BE2C (cell line): Measurements from ENCODE around the gene ISL2.

ENCODE experiments used
- DNase-seq: peaks from one replicate; pipeline ENCODE4 v3.0.0-alpha.2; 2020
- H3K27me3 ChIP-seq: fragments of 250-450 bp; sonication (Bioruptor Pico); 2 replicates; pipeline ENCODE4 v1.5.1; 2020; ENCODE audit warnings: mild to moderate bottlenecking
- H3K36me3 ChIP-seq: fragments of 250-450 bp; sonication (Bioruptor Pico); 2 replicates; pipeline ENCODE4 v1.5.1; 2020; ENCODE audit warnings: mild to moderate bottlenecking
- H3K4me1 ChIP-seq: fragments of 250-450 bp; sonication (Bioruptor Pico); 2 replicates; pipeline ENCODE4 v1.5.1; 2020
- H3K4me3 ChIP-seq: 2 replicates; pipeline ENCODE4 v1.5.1; 2011; ENCODE audit warnings: low read depth, low read length
- H3K9me3 ChIP-seq: fragments of 250-450 bp; sonication (Bioruptor Pico); 2 replicates; pipeline ENCODE4 v1.5.1; 2020
- TF ChIP-seq, protein P1 (sequence below): IDR thresholded peaks from 2 replicates; pipeline ENCODE4 v1.5.1; 2012; ENCODE audit warnings: mild to moderate bottlenecking, low read depth, low read length

The ISL2 gene

DNA sequence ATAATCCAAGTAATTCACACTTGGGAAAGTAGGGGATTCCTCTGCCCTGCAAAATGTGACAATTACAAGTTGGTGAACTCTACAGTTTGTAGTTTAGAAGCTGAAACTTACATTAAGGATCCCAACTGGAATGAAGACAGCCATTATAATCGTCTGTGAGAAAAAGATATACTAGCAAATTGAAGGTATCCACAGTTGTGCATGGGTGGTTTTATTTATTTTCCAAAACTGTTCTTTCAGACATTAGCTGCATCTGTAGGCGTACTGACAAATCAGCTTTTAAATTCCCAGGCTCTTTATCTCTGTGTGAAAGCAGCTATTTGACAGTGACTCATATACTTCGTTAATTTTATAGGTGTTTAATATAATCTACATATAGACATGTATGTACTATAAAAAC, 12.5 kb upstream of the ISL2 start:
- Histone ChIP-seq H3K36me3 (no peaks in the 10 kb centered on the region), H3K27me3 (peaks cover 56% of the 10 kb centered on the region), H3K4me3 (no peak overlapping the region), H3K4me1 (no peaks in the 10 kb centered on the region), H3K9me3 (no peaks in the 10 kb centered on the region)
- TF ChIP-seq, protein P1, sequence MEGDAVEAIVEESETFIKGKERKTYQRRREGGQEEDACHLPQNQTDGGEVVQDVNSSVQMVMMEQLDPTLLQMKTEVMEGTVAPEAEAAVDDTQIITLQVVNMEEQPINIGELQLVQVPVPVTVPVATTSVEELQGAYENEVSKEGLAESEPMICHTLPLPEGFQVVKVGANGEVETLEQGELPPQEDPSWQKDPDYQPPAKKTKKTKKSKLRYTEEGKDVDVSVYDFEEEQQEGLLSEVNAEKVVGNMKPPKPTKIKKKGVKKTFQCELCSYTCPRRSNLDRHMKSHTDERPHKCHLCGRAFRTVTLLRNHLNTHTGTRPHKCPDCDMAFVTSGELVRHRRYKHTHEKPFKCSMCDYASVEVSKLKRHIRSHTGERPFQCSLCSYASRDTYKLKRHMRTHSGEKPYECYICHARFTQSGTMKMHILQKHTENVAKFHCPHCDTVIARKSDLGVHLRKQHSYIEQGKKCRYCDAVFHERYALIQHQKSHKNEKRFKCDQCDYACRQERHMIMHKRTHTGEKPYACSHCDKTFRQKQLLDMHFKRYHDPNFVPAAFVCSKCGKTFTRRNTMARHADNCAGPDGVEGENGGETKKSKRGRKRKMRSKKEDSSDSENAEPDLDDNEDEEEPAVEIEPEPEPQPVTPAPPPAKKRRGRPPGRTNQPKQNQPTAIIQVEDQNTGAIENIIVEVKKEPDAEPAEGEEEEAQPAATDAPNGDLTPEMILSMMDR = no peak
- DNase-seq = no peak

DNA sequence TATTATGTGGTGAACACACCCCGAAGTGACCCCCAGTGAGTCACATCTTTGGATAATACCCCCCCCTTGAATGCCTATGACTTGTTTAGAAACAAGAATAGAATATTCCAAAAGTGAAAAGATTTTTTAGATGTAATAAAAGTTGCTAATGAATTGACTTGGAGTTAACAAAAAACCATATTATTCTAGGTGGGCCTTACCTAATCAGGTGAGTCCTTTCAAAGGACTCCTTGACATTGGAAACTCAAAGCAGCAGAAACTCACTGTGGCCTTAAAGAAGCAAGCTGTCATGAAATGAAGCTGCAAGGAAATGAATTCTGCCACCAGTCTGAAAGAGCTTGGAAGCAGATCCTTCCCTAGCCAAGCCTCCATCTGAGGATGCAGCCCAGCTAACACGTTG, 10.9 kb upstream of the ISL2 start:
- no peaks in the 10 kb centered on the region for H3K36me3 ChIP-seq
- no peak for DNase-seq
- H3K27me3 ChIP-seq = peaks cover 59% of the 10 kb centered on the region
- TF ChIP-seq, protein P1 = no peak
- H3K4me1 ChIP-seq = no peaks in the 10 kb centered on the region
- H3K9me3 ChIP-seq = no peaks in the 10 kb centered on the region
- H3K4me3 ChIP-seq = no peak overlapping the region

DNA sequence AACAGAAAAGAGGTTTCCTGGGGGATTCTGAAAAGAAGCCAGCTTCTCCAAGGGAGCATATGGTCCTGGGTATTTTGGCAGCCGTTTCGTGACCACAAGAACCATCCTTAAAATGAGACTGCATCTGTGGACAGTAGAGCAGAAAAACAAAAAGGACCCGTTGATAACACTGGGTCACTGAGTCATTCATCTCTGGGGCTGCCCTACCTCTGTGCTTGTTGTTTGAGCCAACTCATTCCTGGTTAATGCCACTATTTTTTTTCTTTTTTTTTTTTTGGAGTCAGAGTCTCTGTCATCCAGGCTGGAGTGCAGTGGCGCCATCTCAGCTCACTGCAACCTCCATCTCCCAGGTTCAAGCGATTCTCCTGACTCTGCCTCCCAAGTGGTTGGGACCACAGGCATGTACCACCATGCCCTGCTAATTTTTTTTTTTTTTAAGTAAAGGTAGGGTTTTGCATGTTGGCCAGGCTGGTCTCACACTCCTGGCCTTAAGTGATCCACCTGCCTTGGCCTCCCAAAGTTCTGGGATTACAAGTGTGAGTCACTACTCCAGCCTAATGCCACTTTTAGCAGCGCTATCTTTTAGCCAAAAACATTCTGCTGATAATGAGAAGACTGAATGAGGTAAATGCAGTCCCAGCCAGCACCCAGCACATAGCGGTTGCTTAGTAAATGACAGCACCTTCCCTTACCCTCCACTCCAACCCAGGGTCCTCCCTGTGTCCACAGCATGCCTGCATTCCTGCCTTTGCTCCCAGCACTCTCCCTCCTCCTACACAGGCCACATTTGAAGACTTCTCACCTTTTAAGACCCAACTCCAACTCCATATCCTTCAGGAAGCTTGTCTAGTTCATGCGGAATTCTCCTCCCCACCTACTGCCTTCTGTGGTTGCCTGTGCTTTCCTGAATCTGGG, 9.1 kb upstream of the ISL2 start:
- Histone ChIP-seq H3K36me3 (no peaks in the 10 kb centered on the region), H3K27me3 (peaks cover 59% of the 10 kb centered on the region), H3K4me1 (no peaks in the 10 kb centered on the region), H3K9me3 (no peaks in the 10 kb centered on the region), H3K4me3 (no peak overlapping the region)
- TF ChIP-seq, protein P1 = no peak
- no peak for DNase-seq

DNA sequence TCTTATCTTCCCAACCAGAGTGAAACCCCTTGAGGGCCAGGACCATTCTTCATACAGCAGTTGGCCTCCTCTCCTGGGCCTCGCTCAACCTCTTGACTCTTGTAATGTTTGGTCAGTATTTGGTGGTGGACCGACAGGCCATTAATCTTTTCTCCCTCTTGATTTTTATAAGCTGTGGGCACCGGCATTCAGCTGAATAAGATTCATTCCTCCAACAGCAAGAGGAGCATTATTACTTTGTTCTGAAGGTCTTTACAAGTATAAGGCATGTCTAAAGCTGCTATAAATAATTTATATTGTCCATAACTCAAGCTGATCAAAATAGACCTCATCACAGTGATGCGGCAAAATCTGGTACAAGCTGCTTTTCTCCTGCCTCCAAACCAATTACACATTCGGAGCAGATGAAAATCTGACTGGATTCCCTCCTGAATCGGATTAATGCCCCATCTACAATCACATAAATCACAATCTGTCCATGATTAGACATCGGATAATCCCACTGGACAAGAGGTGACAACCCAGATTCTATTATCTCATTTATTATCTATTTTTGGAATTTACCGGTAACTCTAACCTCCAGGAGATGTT, 8.4 kb upstream of the ISL2 start:
- Histone ChIP-seq H3K4me3 (no peak overlapping the region), H3K4me1 (no peaks in the 10 kb centered on the region), H3K9me3 (no peaks in the 10 kb centered on the region), H3K36me3 (no peaks in the 10 kb centered on the region), H3K27me3 (peaks cover 51% of the 10 kb centered on the region)
- DNase-seq = no peak
- TF ChIP-seq, protein P1 = no peak

DNA sequence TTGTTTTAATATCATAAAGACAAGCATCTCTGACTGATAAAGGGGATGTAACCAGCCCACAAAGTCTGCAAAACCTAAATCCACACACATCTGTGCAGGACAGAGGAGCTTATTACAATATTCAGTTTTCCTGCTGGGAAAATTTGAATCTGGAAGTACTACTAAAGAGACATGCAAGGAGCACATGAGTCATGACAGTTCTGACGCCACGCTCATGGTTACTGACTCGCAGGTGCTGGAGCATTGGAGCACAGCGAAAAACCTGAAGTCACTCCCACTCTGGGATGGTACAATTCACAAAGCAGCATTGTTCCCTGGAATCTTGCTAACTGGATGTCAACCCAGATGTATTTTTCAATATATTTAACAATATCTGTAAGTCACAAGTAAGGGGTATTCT, 7.6 kb upstream of the ISL2 start:
- no peak overlapping the region for H3K4me3 ChIP-seq
- DNase-seq = no peak
- TF ChIP-seq, protein P1 = no peak
- H3K9me3 ChIP-seq = no peaks in the 10 kb centered on the region
- no peaks in the 10 kb centered on the region for H3K36me3 ChIP-seq
- H3K4me1 ChIP-seq = no peaks in the 10 kb centered on the region
- peaks cover 47% of the 10 kb centered on the region for H3K27me3 ChIP-seq

DNA sequence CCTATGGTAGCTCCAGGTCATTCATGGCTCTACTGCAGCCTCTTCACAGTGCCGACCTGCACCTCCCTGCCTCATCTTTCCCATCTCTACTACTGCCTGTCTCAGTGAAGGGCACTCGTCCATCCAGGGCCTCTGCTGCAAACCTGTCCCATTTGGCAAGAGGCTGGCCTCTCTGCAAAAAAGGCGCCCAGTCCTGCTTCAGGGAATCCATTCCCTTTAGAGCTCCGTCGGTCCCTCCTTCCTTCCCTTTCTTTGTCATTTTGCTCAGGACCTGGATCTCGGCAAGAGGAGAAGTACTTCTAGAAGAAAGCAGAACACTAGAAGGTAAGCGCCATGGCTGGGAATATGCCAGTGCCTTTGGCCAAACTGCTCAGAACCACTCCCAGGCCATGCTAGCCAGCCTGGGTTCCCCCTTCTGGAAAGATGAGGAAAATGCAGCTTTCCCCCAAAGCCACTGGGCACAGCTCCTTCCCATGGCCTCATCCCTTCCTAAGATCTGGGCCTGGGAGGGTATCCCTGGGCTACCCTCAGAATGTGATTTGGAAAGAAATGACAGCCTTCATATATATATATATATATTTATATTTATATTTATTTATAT, 6.4 kb upstream of the ISL2 start:
- Histone ChIP-seq H3K4me1 (no peaks in the 10 kb centered on the region), H3K9me3 (no peaks in the 10 kb centered on the region), H3K36me3 (no peaks in the 10 kb centered on the region), H3K27me3 (peaks cover 48% of the 10 kb centered on the region), H3K4me3 (no peak overlapping the region)
- TF ChIP-seq, protein P1 = peak; percentile 74
- DNase-seq = peak; percentile 66
